ENCODE measurements around the gene WDR81.
"Not testable (repeated sequence)": the region's sequence is repeated elsewhere in the genome, so short reads cannot be mapped to it uniquely, and the experiment has no call there.

WDR81 gene

DNA sequence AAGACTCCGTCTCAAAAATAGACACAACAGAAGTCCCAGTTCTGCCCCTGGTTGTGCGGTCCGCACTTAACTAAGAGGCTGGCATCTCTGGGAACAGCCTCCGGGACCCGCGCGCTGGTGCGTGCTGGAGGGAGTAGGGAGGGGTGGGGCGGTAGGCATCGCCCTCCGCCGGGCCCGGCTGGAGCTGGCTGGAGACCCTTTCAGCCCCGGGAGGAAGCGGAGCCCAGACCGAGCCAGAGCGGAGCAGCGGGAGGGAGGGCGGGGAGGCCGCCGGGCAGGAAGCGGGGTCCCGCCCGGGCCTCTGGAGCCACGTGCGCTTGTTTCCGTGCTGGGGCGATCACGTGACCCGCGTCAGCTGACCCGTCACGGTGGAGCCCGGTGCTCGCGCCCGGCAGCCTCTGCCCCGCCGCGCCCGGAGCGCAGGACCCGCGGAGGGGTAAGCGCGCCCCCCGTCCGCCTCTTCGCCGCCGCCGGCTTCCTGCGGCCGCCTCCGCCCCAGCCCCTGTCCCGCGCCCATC, at the start of gene WDR81:
Gene WDR81, plus strand, starts transcription at position 354 of the 518 bp plus-strand sequence. CDS start 256 bp downstream, outside the sequence.
- DNase-seq: peak; percentile 95

- DNase-seq: no peak
These were observed 48.1 kb upstream of the WDR81 start for GRCh38 chr17:1676401-1676800.

- DNase-seq: peak; percentile 56
These were observed 41.0 kb upstream of the WDR81 start for GRCh38 chr17:1683459-1683858.

GRCh38 chr17:1684378-1685189, 39.9 kb upstream of the WDR81 start, which contains the start of gene PRPF8:
PRPF8 (minus strand) TSS chr17:1684867; CDS start chr17:1684571, 296 bp downstream.
- DNase-seq: peak; percentile 99

GRCh38 chr17:1686086-1686485, 38.4 kb upstream of the WDR81 start:
- DNase-seq: no peak

DNA sequence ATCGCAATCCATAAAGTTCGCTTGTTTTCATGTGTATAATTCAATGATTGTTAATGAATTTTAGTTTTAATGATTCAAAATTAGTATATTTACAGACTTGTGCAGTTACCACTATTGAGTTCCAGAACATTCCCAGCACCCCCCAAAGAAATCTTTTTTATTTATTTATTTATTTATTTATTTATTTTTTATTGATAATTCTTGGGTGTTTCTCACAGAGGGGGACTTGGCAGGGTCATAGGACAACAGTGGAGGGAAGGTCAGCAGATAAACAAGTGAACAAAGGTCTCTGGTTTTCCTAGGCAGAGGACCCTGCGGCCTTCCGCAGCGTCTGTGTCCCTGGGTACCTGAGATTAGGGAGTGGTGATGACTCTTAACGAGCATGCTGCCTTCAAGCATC, 36.1 kb upstream of the WDR81 start:
- not testable (repeated sequence) for DNase-seq

DNA sequence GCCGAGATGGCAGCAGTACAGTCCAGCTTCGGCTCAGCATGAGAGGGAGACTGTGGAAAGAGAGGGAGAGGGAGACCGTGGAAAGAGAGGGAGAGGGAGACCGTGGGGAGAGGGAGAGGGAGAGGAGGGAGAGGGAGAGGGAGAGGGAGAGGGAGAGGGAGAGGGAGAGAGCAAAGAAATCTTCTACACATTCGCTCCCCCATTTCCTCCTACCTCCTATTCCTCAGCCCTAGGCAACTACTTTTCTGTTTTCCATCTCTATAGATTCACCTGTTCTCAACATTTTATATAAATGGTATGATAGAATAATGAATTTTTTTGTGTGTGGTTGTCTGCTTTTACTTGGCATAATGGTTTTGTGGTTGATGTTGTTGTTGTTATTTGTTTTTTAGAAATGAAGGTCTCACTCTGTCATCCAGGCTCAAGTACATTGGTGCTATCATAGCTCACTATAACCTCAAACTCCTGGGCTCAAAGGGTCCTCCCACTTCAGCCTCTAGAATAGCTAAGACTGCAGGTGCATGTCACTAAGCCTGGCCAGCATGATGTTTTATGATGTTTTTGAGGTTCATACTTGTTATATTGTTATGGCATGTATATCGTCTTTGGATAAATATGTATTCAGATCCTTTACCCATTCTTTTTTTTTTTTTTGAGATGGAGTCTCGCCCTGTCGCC, 33.8 kb upstream of the WDR81 start:
- DNase-seq: no peak

DNA sequence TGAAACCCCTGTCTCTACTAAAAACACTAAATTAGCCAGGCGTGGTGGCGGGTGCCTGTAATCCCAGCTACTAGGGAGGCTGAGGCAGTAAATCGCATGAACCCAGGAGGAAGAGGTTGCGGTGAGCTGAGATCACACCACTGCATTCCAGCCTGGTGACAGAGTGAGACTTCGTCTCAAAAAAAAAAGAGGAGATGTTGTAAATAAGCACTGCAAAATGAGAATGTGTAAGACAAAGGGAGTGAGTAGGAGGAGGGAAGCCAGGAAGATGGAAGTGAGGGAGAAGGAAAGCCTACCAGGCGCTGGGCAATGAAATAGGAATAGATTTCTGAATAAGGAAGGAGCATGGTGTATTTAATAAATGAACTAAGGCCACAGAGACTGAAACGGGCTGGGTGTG, 31.2 kb upstream of the WDR81 start:
- DNase-seq: no peak

DNA sequence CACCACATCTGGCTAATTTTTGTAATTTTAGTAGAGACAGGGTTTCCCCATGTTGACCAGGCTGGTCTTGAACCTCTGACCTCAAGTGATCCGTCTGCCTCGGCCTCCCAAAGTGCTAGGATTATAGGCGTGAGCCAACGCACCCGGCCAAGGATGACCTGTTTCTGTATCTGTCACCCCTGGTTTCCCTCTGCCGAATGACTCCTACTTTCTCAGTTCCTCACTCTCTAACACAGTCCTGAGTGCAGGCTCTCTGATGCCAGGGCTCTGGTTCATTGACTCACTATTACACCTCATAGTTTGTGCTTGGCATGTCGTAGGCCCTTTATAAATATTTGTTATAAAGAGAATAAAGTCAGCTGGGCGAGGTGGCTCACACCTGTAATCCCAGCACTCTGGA, 29.1 kb upstream of the WDR81 start:
- DNase-seq: no peak

- DNase-seq: no peak
These were observed 26.8 kb upstream of the WDR81 start for GRCh38 chr17:1697681-1698080.

- DNase-seq: not testable (repeated sequence)
These were observed 24.6 kb upstream of the WDR81 start for GRCh38 chr17:1699891-1700290.

DNA sequence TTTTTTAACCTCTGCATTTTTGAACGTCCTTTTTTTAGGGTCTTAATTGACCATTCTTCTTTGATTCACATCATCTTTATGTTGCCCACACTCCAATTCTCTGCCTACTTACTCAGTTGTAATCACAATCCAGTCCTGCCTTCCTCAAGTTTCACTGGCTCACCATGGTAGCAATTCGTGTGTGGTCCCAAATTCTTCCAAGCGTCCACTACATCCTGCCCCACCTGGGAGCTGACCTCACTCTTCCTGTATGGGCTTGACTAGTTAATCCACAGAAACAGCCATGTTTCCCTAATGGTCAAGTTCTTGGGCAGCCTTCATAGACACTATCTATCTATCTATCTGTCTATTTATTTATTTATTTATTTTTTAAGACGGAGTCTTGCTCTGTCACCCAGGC, 21.4 kb upstream of the WDR81 start:
- no peak for DNase-seq

- DNase-seq: no peak
These were observed 19.5 kb upstream of the WDR81 start for GRCh38 chr17:1705004-1705403.

DNA sequence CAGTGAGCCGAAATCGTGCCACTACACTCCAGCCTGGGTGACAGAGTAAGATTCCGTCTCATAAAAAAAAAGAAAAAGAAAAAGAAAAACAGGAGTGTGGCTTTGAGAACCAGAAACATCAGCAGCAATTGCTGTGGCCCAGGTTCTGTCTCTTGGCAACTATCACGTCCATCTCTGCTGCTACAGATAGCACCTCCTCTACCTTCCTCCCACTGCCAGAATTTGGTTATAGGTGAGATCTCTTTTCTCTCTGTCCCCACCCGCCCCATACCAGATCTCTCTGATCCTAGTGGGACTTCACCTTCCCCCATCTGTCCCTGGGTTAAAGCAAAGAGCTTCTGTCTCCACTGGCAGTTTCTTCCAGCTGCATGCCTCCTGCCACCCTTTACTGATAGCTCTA, 17.4 kb upstream of the WDR81 start:
- DNase-seq: no peak

- not testable (repeated sequence) for DNase-seq
These were observed 15.6 kb upstream of the WDR81 start for GRCh38 chr17:1708791-1709346.

GRCh38 chr17:1709403-1709951, 15.0 kb upstream of the WDR81 start:
- no peak for DNase-seq

GRCh38 chr17:1709971-1710806, 14.3 kb upstream of the WDR81 start, which contains the start of gene TLCD2:
TLCD2 (minus strand) TSS chr17:1710377; CDS start chr17:1710242, 135 bp downstream.
- peak; percentile 31 for DNase-seq

DNA sequence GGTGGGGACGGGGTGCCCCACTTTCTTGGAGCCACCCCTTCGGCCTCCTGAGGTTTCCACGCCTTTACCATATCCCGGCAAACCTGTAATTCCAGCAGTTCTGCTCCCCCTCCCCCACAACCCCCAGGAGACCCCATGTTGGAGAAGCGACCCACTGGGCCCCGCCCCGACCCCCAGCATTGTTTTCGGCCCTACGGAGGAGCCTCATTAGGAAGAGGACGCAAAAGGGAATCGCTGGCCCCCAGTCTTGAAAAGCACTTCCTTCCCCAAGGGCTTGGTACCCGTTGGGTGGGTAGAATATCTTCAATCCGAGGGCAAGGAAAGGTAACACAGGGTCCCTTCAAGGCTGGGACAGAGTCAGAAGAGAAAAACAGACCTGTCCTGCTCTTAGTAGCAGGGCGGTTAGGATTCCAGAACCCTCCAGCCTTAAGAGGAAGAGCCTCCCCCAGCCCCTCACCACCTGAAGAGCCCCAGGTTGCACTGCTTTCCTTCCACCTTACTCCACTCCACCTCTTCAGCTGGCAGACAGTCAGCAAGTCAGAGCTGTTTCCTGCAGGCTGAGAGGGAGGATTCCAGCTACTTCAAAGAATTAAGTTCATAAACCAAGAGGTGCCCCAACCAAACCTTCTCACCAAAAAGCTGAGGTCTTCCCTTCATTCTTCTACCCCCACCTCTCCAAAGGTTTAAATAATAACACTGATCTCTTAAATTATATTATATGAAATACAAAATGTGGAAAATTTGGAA, 13.5 kb upstream of the WDR81 start:
- no peak for DNase-seq

- DNase-seq: no peak
These were observed 12.7 kb upstream of the WDR81 start for GRCh38 chr17:1711804-1712203.

- DNase-seq: no peak
These were observed 12.2 kb upstream of the WDR81 start for GRCh38 chr17:1712271-1712670.

DNA sequence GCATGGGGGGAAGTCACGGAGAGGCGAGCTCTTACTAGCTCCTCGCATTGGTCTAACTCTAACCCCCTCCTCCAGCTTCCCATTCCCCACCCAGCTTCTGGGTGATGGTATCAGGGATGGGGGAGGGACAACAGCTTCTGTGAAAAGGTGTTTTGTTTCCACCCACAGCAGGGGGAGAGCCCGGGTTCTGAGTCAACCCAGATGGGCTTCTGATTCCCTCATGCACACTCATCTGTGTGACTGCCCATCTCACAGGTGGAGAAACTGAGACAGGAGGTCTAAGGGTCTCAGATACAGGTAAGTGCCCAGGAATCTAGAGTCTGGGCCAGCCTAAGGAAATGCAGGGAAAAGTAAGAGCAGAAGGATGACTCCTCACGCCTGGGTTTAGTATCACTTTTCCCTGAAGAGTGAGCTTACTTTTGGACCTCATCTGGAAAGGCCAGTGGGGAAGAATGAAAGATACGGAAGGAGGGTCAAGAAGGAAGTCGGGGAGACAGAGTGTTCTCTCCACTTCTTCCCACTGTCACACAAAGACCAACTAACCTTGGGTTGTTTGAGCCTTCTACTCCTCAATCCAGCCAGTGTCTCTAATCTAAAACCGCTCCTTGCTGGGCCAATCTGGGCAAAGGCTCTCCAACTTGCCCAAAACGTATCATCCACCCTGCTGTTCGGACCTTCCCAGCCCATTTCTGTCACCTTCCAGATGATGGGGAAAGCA, 11.2 kb upstream of the WDR81 start:
- DNase-seq: no peak
